K562 treated with DMSO at 1 percent for 48 hours (cell line): ENCODE measurements around the gene RFC5. TPM values are rescaled to one million over a fixed set of nuclear protein-coding genes. Genes with fewer than 3 reads are reported as not detected.

Experiments
- total RNA-seq: library from RNA; unstranded; fragments of 300-600 nt; gene quantifications from 2 replicates; pipeline ENCODE4 v1.2.3, GENCODE V29; 2022; ENCODE audit warnings: low replicate concordance; ENCODE audit errors: extremely low read depth

RFC5 gene, protein sequence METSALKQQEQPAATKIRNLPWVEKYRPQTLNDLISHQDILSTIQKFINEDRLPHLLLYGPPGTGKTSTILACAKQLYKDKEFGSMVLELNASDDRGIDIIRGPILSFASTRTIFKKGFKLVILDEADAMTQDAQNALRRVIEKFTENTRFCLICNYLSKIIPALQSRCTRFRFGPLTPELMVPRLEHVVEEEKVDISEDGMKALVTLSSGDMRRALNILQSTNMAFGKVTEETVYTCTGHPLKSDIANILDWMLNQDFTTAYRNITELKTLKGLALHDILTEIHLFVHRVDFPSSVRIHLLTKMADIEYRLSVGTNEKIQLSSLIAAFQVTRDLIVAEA
- not detected in 2 replicates for total RNA-seq

DNA sequence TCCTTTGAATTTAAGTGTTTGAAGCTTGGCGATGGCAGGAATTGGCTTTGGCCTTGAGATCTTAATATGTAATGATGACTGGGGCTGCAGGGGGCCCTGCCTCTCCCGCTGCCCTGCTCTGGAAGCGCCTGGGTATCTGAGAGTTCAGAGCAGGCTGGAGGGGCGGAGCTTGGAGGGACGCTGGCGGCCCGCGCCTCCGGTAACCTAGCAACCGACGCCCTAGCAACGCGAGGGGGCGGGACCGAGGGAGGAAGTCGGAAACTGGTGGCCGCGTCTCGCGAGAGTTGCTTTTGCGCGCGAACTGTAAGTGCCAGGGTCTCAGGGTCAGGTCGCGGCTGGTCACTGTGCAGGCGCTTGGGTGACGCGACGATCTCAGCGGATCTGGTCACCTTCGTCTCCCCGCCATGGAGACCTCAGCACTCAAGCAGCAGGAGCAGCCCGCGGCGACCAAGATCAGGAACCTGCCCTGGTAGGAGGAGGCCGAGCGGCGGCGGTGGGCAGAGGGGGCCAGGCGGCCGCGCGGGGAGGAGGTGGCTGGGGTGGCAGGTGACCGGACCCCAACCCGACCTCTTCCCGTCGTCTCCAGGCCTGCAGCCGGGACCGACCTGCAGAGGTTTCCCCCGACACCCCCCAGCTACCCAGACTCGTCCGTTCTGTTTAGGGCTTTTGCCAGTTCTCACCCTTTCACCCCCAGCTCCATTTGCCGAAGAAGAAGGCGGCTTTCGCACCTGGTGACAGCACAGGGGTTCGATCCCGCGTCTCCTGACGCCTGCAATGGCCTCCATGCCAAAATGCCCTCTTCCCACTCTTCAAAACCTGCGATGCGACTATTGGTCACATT lies at the start of gene RFC5:
Gene RFC5, plus strand, starts transcription at position 280 of the 841 bp plus-strand sequence. Its CDS starts 125 bp downstream, at position 405.

DNA sequence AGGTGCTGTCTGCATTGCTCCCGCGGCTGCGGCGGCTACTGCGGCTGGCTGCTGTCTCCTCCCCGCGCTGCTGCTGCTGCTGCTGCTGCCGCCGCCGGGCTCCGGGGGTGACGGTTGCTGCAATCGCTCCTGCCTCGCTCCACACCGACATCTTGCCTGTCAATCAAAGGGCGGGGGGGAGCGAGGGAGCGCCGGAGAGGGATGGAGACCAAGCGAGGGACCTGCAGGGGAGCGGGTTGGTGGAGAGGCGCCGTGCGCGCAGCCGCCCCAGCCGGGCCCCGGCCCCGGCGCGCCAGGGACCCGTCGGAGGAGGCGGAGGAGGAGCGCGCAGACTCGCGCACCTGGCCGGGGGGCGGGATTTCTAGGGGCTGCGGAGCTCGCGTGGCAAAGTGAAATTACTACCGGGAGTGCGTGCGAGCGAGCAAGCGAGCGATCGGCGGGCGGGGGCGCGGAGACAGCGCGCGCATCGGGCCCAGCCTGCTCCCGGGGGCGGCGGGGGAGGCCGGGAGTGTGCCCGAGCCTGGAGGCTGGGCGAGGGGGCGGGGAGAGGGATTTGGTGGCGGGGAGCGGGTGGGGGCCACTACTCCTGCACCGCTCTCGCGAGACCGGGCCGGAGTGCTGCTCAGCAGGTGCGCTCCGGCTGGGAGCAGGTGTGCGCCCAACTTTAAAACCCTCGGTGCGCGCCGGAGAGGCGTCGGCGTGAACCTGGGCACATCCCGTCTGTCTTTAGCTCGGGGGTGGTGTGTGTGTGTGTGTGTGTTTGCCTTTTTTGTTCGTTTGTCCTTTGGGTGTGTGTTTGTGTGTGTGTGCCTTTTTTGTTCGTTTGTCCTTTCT lies 47.5 kb upstream of the RFC5 start, which contains the start of gene KSR2:
Gene KSR2, minus strand, starts transcription at position 165 of the 834 bp plus-strand sequence. CDS start 735 bp downstream, outside the sequence.

DNA sequence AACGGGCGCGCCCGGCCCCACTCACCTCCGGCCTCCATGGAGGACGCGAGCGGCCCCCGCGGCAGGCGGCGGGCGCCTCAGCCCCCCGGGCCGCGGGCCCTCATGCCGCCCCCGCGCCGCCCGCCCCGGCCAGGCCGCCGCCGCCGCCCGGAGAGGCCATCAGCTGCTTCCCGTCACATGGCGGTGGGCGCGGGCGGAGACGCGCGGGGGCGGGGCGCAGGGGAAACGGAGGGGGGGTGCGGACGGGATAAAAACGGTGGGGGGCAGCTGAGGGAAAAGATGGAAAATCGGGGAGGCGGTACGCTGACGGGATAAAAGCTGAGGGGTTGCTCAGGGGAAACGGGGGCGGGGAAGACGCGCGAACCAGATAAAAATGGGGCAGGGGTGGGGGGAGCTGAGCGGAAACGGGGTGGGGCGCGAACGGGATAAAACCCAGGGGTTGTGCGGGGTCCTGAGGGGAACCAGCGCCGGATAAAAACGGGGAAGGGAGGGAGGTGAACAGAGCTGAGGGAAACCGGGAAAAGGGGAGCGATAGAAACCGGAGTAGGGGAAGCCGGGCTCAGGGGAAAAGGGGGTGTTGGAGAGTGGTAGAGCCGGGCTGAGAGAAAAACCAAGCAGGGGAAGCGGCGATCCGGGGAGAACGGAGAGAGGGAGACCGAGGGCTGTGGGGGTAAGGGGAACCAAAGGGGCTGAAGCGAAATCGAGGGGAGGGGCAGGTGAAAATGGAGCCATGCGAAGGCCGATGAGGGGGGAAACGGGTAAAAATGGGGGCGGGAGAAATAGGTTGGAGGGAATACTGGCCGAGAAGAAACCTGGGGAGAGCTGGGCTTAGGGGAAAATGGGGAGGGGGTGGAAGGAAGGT lies 44.7 kb downstream of the RFC5 start, which contains the start of gene WSB2:
Gene WSB2, minus strand, starts transcription at position 169 of the 862 bp plus-strand sequence. Its CDS starts 131 bp downstream, at position 38.

Other genes starting within 250 kb of the RFC5 start
- gene KSR2, start 47.7 kb upstream of the RFC5 start, total RNA-seq = not detected in 2 replicates
- not detected in 2 replicates for gene WSB2, start 44.5 kb downstream of the RFC5 start, total RNA-seq
- gene VSIG10, start 87.3 kb downstream of the RFC5 start, total RNA-seq = not detected in 2 replicates
- not detected in 2 replicates for gene PEBP1, start 119.4 kb downstream of the RFC5 start, total RNA-seq